ES-I3 (cell line): ENCODE measurements around the gene AP2M1.

Experiments
- H3K36me3 ChIP-seq: 2 replicates; pipeline ENCODE4 v1.6.1; 2013; ENCODE audit warnings: mild to moderate bottlenecking, low read length, control low read depth, moderate library complexity; ENCODE audit not compliant: insufficient read depth
- H3K4me1 ChIP-seq: 2 replicates; pipeline ENCODE4 v1.6.1; 2013; ENCODE audit warnings: mild to moderate bottlenecking, control low read depth, low read length; ENCODE audit not compliant: insufficient read depth
- H3K9ac ChIP-seq: 2 replicates; pipeline ENCODE4 v1.6.1; 2013; ENCODE audit warnings: low read depth, mild to moderate bottlenecking, low read length, moderate library complexity
- H3K9me3 ChIP-seq: 2 replicates; pipeline ENCODE4 v1.6.1; 2013; ENCODE audit warnings: mild to moderate bottlenecking, low read length, moderate library complexity; ENCODE audit not compliant: control insufficient read depth, insufficient read depth

The AP2M1 gene

GRCh38 chr3:184167786-184168185 lies 6.9 kb upstream of the AP2M1 start:
- H3K4me1 ChIP-seq = peaks cover 16% of the 10 kb centered on the region; the same call in 1 of the 2 replicates
- H3K9me3 ChIP-seq = no peaks in the 10 kb centered on the region
- H3K9ac ChIP-seq = no peak overlapping the region
- H3K36me3 ChIP-seq = peaks cover 10% of the 10 kb centered on the region

- Histone ChIP-seq H3K9ac (no peak overlapping the region), H3K4me1 (peaks cover 18% of the 10 kb centered on the region; the same call in 1 of the 2 replicates), H3K36me3 (peaks cover 10% of the 10 kb centered on the region), H3K9me3 (no peaks in the 10 kb centered on the region)
These were observed 6.1 kb upstream of the AP2M1 start for GRCh38 chr3:184168363-184169120.

- H3K36me3 ChIP-seq = peaks cover 10% of the 10 kb centered on the region
- H3K4me1 ChIP-seq = peaks cover 24% of the 10 kb centered on the region
These were observed 4.5 kb upstream of the AP2M1 start for GRCh38 chr3:184169896-184170875.

GRCh38 chr3:184171562-184171961 lies 3.1 kb upstream of the AP2M1 start:
- Histone ChIP-seq H3K4me1 (peaks cover 24% of the 10 kb centered on the region), H3K9me3 (no peaks in the 10 kb centered on the region), H3K9ac (no peak overlapping the region), H3K36me3 (peaks cover 5% of the 10 kb centered on the region)

More at GRCh38 chr3:184169896-184170875, 4.5 kb upstream of the AP2M1 start:
- no peaks in the 10 kb centered on the region for H3K9me3 ChIP-seq
- no peak overlapping the region for H3K9ac ChIP-seq

GRCh38 chr3:184172681-184173373 lies 1.8 kb upstream of the AP2M1 start:
- Histone ChIP-seq H3K9me3 (no peaks in the 10 kb centered on the region), H3K36me3 (peaks cover 11% of the 10 kb centered on the region; the same call in 1 of the 2 replicates), H3K9ac (no peak overlapping the region), H3K4me1 (peaks cover 36% of the 10 kb centered on the region)

- Histone ChIP-seq H3K36me3 (peaks cover 12% of the 10 kb centered on the region), H3K9me3 (no peaks in the 10 kb centered on the region), H3K4me1 (peaks cover 37% of the 10 kb centered on the region), H3K9ac (no peak overlapping the region)
These were observed 1.3 kb upstream of the AP2M1 start for GRCh38 chr3:184173374-184173722.

GRCh38 chr3:184174284-184174645 lies 390 bp upstream of the AP2M1 start:
- H3K4me1 ChIP-seq = peaks cover 37% of the 10 kb centered on the region
- no peak overlapping the region for H3K9ac ChIP-seq
- no peaks in the 10 kb centered on the region for H3K9me3 ChIP-seq
- peaks cover 20% of the 10 kb centered on the region for H3K36me3 ChIP-seq

GRCh38 chr3:184175506-184175905 lies 851 bp downstream of the AP2M1 start:
- Histone ChIP-seq H3K9me3 (no peaks in the 10 kb centered on the region), H3K9ac (peak overlapping the region; percentile 86), H3K4me1 (peaks cover 37% of the 10 kb centered on the region), H3K36me3 (peaks cover 29% of the 10 kb centered on the region)

GRCh38 chr3:184175981-184176376 lies 1.3 kb downstream of the AP2M1 start:
- Histone ChIP-seq H3K9ac (peak overlapping the region; percentile 86), H3K9me3 (no peaks in the 10 kb centered on the region), H3K4me1 (peaks cover 34% of the 10 kb centered on the region), H3K36me3 (peaks cover 32% of the 10 kb centered on the region)

- H3K4me1 ChIP-seq = peaks cover 29% of the 10 kb centered on the region
- H3K9me3 ChIP-seq = no peaks in the 10 kb centered on the region
- H3K9ac ChIP-seq = peak overlapping the region; percentile 86
- peaks cover 34% of the 10 kb centered on the region for H3K36me3 ChIP-seq
These were observed 2.0 kb downstream of the AP2M1 start for GRCh38 chr3:184176377-184177330.

- Histone ChIP-seq H3K4me1 (peaks cover 23% of the 10 kb centered on the region), H3K9me3 (no peaks in the 10 kb centered on the region), H3K36me3 (peaks cover 40% of the 10 kb centered on the region), H3K9ac (peak overlapping the region; percentile 86)
These were observed 2.7 kb downstream of the AP2M1 start for GRCh38 chr3:184177331-184177731.

GRCh38 chr3:184177767-184178306 lies 3.2 kb downstream of the AP2M1 start:
- Histone ChIP-seq H3K4me1 (peaks cover 21% of the 10 kb centered on the region), H3K36me3 (peaks cover 42% of the 10 kb centered on the region), H3K9ac (no peak overlapping the region), H3K9me3 (no peaks in the 10 kb centered on the region)

GRCh38 chr3:184178521-184179138 lies 4.0 kb downstream of the AP2M1 start:
- Histone ChIP-seq H3K9ac (no peak overlapping the region), H3K4me1 (peaks cover 20% of the 10 kb centered on the region), H3K9me3 (no peaks in the 10 kb centered on the region), H3K36me3 (peaks cover 42% of the 10 kb centered on the region)
